Small intestine (tissue), 7 donors: ENCODE measurements around the gene C18orf32. TPM values are rescaled to one million over a fixed set of nuclear protein-coding genes. Genes with fewer than 3 reads are reported as not detected.
A peak's percentile ranks its signal among the peaks of the same experiment; 100 is the strongest.

ENCODE experiments used
- DNase-seq, 2 donors: peaks; one replicate each; pipeline versions ENCODE4 v3.0.0 to v3.0.0-alpha.2; 2013
- FAIRE-seq: peaks from 2 replicates; lab custom pipeline; 2012; peaks lifted over from hg19 to GRCh38; lab: Jason Lieb, UNC
- H3K27ac ChIP-seq, 3 donors: one replicate each; pipeline ENCODE4 v1.5.1; 2013; ENCODE audit warnings: low read length in 2 of 3, mild to moderate bottlenecking in 2 of 3, control low read depth in 1 of 3, inconsistent platforms in 1 of 3, low read depth in 1 of 3, moderate library complexity in 1 of 3
- H3K27me3 ChIP-seq, 3 donors: one replicate each; pipeline ENCODE4 v1.6.1; 2013; ENCODE audit warnings: low read length in 3 of 3, inconsistent platforms in 1 of 3; ENCODE audit not compliant: control insufficient read depth in 3 of 3, insufficient read depth in 3 of 3
- H3K36me3 ChIP-seq, 3 donors: one replicate each; pipeline ENCODE4 v1.6.1; 2013; ENCODE audit warnings: low read length in 3 of 3, inconsistent platforms in 1 of 3, low read depth in 1 of 3, mild to moderate bottlenecking in 1 of 3, moderate library complexity in 1 of 3; ENCODE audit not compliant: control insufficient read depth in 3 of 3, insufficient read depth in 2 of 3
- H3K4me1 ChIP-seq, 3 donors: one replicate each; pipeline ENCODE4 v1.6.1; 2013; ENCODE audit warnings: low read length in 2 of 3, inconsistent platforms in 1 of 3, low read depth in 1 of 3, mild to moderate bottlenecking in 1 of 3, moderate library complexity in 1 of 3; ENCODE audit not compliant: control insufficient read depth in 3 of 3, insufficient read depth in 2 of 3
- H3K4me3 ChIP-seq, 3 donors: one replicate each; pipeline ENCODE4 v1.5.1; 2013; ENCODE audit warnings: low read length in 3 of 3, control low read depth in 1 of 3, inconsistent platforms in 1 of 3, low read depth in 1 of 3, mild to moderate bottlenecking in 1 of 3, moderate library complexity in 1 of 3
- H3K9me3 ChIP-seq, 2 donors: one replicate each; pipeline ENCODE4 v1.6.1; 2013; ENCODE audit warnings: low read depth in 1 of 2, low read length in 1 of 2; ENCODE audit not compliant: control insufficient read depth in 2 of 2, insufficient read depth in 1 of 2
- WGBS, 3 donors: extraction: QIAGEN DNeasy Blood & Tissue Kit; methylation state at CpG; one replicate each; pipeline ENCODE4 v1.1.7; 2013; 5-methylcytosine and 5-hydroxymethylcytosine counted together
- polyA plus RNA-seq, 4 donors: library from polyadenylated mRNA; stranded (reverse) in 3 of 4; unstranded in 1 of 4; fragments of 200-250 nt in 3 of 4; fragments of 120-200 nt in 1 of 4; gene quantifications; one replicate each; pipeline versions ENCODE4 v1.2.1 to v1.2.3, GENCODE V29; 2013
- donor health status: healthy with polysubstance abuse.
- donor health status: control.
- donor health status: control.
- donor health status: Bipolar disorder and iron deficiency.
- donor health status: healthy.

The C18orf32 gene
- polyA plus RNA-seq, 4 donors = 51.8 to 81.0 (median 60.8) TPM

DNA sequence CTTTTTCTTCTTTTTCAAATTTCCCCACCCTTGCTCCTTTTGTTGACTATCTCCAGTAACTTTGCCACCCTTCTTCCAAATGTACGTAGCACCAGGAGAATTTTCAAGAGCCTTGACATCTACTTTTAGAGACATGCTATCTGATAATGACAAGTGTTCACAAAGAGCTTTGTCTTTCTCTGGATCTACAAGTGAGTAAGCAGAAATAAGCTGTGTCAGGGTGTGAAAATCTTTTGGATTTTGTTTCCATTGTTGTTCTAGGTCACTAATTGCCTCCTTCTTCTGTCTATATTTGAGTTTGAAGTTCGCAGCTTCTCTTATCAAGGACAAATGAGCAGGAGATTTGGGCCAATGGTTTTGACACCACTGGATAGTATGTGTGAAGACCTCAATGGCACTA is 8.4 kb upstream of the C18orf32 start:
- FAIRE-seq = no peak
- peaks cover 0 to under 1% (median 0%) of the 10 kb centered on the region in 3 donors for H3K36me3 ChIP-seq
- H3K4me1 ChIP-seq = peaks cover 0 to 10% (median 0%) of the 10 kb centered on the region in 3 donors
- peaks cover 0 to 5% (median 2%) of the 10 kb centered on the region in 3 donors for H3K27me3 ChIP-seq
- DNase-seq = no peak
- H3K27ac ChIP-seq = no peak overlapping the region
- WGBS, 3 donors = 44 to 81% (median 70%) methylated on average over 2 of the region's 2 CpGs
- H3K9me3 ChIP-seq = no peaks in the 10 kb centered on the region
- H3K4me3 ChIP-seq = no peak overlapping the region

DNA sequence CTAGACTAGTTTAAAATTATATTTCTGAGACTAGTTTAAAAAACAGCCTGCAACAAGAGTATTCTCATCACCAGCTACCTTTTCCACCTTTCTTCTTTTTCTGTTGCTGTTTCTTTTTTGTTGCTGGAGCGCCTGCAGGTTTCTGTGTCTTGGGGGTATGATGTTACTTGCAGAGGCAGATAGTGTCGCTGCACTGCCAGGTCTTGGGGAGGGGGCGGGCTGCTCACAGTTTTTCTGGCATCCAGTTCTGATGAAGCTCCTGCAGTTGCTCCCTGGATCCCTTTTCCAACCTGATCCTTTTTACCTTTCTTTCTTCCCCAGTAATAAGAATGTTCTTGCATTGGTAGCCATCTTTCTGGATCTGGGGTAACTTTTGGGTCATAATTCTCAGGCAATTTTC is 8.0 kb upstream of the C18orf32 start:
- DNase-seq (no peak), FAIRE-seq (no peak)
- Histone ChIP-seq H3K4me3 (no peak overlapping the region), H3K4me1 (peaks cover 0 to 14% (median 2%) of the 10 kb centered on the region in 3 donors), H3K27me3 (peaks cover 0 to 2% (median 1%) of the 10 kb centered on the region in 3 donors), H3K36me3 (peaks cover 0 to 3% (median 0%) of the 10 kb centered on the region in 3 donors), H3K27ac (no peak overlapping the region), H3K9me3 (no peaks in the 10 kb centered on the region)
- 91 to 93% (median 92%) methylated on average over 3 of the region's 3 CpGs for WGBS, 3 donors

DNA sequence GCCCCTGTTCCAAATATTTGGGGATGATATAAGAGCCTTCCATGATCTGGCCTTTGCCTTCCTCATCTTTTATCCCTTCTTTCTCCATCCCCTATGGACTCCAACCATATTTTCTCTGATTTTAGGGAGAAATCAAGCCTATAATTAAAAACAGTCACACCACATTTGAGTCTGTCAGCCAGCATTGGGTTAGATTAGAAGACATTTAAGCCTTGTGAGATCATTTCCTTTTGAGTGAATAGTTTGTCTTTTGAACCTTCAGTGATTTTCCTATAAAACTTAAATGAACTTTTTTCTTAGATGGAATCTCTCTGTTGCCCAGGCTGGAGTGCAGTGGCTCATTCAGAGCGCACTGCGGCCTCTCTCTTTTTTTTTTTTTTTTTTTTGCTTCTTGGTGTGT is 7.6 kb upstream of the C18orf32 start:
- Histone ChIP-seq H3K9me3 (no peaks in the 10 kb centered on the region), H3K4me1 (peaks cover 0 to 14% (median 2%) of the 10 kb centered on the region in 3 donors), H3K36me3 (peaks cover 0 to 3% (median under 1%) of the 10 kb centered on the region in 3 donors), H3K4me3 (no peak overlapping the region), H3K27ac (no peak overlapping the region), H3K27me3 (peaks cover 0 to 2% (median 0%) of the 10 kb centered on the region in 3 donors)
- FAIRE-seq (no peak), DNase-seq (no peak)
- 96 to 100% (median 98%) methylated on average over 2 of the region's 2 CpGs for WGBS, 3 donors

DNA sequence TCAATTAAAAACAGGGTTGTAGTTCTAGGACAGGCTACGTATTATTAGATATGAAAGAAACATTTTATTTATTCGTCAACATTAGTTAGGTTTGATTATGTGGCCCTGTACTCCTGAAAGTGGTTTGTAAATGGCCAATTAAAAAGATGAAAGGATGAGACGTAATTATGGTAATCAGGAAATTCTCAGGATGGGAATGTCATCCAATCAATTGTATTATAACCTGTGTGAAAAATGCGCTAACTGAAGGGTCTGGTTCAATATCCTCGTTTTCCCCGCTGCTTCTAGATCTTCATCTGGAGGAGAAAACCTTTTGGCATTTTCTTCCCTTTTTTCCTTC is 5.6 kb upstream of the C18orf32 start:
- FAIRE-seq = no peak
- H3K36me3 ChIP-seq = peaks cover 4 to 14% (median 8%) of the 10 kb centered on the region in 3 donors
- no peaks in the 10 kb centered on the region for H3K9me3 ChIP-seq
- no peak overlapping the region for H3K27ac ChIP-seq
- DNase-seq = no peak
- H3K27me3 ChIP-seq = no peaks in the 10 kb centered on the region
- 50 to 54% (median 50%) methylated on average over 6 of the region's 6 CpGs for WGBS, 3 donors
- no peak overlapping the region for H3K4me3 ChIP-seq
- peaks cover 0 to 17% (median 3%) of the 10 kb centered on the region in 3 donors for H3K4me1 ChIP-seq

DNA sequence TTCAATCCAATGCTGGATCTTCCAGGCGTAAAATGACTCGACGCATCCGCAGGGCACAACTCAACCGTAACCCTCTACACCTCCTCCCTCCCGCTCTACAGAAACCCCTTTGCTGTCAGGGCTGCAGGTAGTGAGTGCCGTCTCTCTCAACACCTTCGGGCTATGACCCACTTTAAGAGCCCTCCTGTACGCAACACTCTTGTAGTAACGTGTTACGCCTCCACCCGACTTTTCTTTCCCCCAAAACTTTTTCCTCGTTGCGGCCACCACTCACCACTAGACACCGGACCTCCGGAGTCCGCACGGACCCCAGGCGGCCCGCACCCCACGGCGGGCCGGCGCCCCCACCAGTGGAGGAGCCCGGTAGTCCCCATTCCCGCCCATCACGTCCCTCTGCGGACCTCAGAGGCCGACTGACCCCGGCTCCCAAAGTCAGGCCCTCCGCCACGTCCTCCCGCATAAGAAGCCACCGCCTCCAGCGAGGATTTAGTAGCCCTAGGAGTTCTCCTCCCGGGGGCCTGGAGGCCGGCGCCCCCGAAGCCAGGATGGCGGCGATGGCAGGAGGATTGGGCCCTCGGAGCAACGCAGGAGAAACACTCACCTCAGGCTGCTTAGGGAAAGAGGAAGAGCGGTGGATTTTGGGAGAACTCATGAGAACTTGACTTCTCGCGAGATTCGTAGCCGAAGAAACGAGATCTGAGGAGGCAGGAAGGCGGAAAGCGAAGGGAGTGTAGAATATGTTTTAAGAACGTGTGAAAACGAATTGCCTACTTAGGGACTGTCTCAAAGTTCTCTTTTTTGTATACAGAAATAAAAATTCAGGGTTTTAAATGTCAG is 5.0 kb upstream of the C18orf32 start, which contains the start of gene RPL17:
Gene RPL17, minus strand, starts transcription at position 609 of the 837 bp plus-strand sequence.
- FAIRE-seq (peak; percentile 62), DNase-seq (peak; percentile 98 to 99)
- Histone ChIP-seq H3K9me3 (no peaks in the 10 kb centered on the region), H3K4me3 (peak within 1 kb of the TSS; percentile 70 to 80 (median 72)), H3K27ac (peak within 1 kb of the TSS; percentile 84 to 94 (median 87)), H3K4me1 (peaks cover 0 to 22% (median 5%) of the 10 kb centered on the region in 3 donors), H3K27me3 (no peaks in the 10 kb centered on the region), H3K36me3 (peaks cover 4 to 18% (median 8%) of the 10 kb centered on the region in 3 donors)
- 1% methylated on average over 53 of the region's 53 CpGs for WGBS, 3 donors

DNA sequence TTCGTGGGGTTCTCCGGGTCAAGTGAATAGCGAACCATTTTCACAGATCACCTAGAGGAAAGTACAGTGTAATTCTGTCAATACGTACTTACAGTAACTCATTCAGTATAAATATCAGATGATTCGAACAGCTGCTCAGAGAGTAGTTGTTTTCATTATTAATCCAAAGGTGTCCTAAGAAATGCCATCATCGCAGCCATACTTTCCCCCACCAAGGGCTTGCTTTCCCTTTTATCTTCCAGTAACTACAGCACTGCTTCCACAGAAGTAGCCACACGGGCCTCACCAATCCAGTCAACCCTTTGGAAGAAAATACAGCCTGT is 4.5 kb upstream of the C18orf32 start:
- H3K36me3 ChIP-seq = peaks cover 4 to 18% (median 8%) of the 10 kb centered on the region in 3 donors

DNA sequence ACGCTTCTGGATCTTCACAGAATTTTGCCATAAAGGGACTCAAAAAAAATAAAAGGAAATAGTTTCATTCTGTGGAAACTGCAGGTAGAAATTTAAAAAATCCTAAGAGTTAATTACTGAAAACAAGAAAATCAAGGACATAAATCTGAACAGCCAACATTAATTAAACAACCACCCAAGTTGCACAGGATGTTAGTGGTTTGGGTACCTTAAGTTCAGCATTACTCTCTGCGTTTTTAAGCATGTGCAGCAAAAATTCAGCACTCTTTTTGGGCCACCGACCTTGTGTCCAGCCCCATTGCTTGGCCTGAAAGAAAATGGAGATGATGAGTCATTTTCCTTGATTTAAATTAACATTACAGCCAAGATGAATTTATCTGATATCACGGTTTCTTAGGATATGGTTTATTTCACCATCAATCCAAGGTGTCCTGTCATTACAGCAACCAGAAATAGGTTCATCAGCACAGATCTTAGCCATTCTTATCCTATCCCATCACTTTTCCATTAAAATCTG is 3.3 kb upstream of the C18orf32 start:
- 36 to 46% (median 41%) methylated on average over 4 of the region's 4 CpGs for WGBS, 3 donors
- H3K27ac ChIP-seq = peak overlapping the region in 1 of 3 donors; percentile 24

More for the DNA sequence above, 4.5 kb upstream of the C18orf32 start:
- Histone ChIP-seq H3K27ac (peak overlapping the region; percentile 84 to 94 (median 87)), H3K4me1 (peaks cover 0 to 22% (median 5%) of the 10 kb centered on the region in 3 donors), H3K4me3 (peak overlapping the region; percentile 70 to 80 (median 72)), H3K9me3 (no peaks in the 10 kb centered on the region), H3K27me3 (no peaks in the 10 kb centered on the region)
- 3 to 11% (median 9%) methylated on average over 7 of the region's 7 CpGs for WGBS, 3 donors
- FAIRE-seq (no peak), DNase-seq (no peak)

DNA sequence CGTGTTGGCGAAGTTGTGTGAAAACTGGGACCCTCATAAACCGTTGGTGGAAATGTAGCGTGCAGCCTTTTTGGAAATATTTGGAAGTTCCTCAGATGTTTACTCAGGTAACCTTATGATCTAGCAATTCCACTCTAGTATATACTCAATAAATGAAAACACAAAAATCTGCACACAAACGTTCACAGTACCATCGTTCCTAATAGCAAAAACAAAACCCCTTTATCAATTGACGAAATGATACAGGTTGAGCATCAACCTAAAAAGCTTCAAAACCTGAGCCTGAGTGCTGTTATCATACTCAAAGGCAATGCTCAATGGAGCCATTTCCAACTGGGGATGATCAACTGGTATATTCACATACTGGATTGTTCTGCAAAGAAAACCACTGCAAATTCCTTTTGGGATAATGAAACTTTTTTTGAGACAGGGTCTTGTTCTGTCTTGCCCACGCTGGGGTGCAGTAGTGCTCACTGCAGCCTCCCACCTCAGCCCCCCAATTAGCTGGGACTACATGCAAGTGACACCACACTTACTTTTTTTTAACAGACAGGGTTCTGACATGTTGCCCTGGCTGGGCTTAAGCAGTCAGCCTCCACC is 777 bp upstream of the C18orf32 start:
- Histone ChIP-seq H3K4me3 (peak overlapping the region in 2 of 3 donors; percentile 88 to 90), H3K36me3 (peaks cover 4 to 23% (median 12%) of the 10 kb centered on the region in 3 donors), H3K27me3 (no peaks in the 10 kb centered on the region), H3K4me1 (peaks cover 0 to 23% (median 12%) of the 10 kb centered on the region in 3 donors), H3K27ac (peak overlapping the region; percentile 73 to 98 (median 98)), H3K9me3 (no peaks in the 10 kb centered on the region)
- DNase-seq (no peak), FAIRE-seq (no peak)
- WGBS, 3 donors = 58 to 70% (median 66%) methylated on average over 8 of the region's 8 CpGs

More for the DNA sequence above, 3.3 kb upstream of the C18orf32 start:
- FAIRE-seq (no peak), DNase-seq (no peak)
- no peaks in the 10 kb centered on the region for H3K9me3 ChIP-seq
- H3K36me3 ChIP-seq = peaks cover 4 to 18% (median 8%) of the 10 kb centered on the region in 3 donors
- H3K4me3 ChIP-seq = no peak overlapping the region
- H3K27me3 ChIP-seq = no peaks in the 10 kb centered on the region
- H3K4me1 ChIP-seq = peaks cover 0 to 25% (median 12%) of the 10 kb centered on the region in 3 donors
